Measurements from ENCODE around the gene BLCAP.
"Not testable (repeated sequence)": the region's sequence is repeated elsewhere in the genome, so short reads cannot be mapped to it uniquely, and the experiment has no call there.

The BLCAP gene

GRCh38 chr20:37474386-37474785 is 53.3 kb downstream of the BLCAP start:
- TF ChIP-seq CTCF (IDR thresholded peaks at IDR 0.05; ENCODE audit: extremely low read depth, missing control alignments) = no peak
- DNase-seq (ENCODE audit: low spot score) = no peak

GRCh38 chr20:37473249-37474000 is 54.3 kb downstream of the BLCAP start:
- no peak for TF ChIP-seq CTCF (IDR thresholded peaks at IDR 0.05; ENCODE audit: extremely low read depth, missing control alignments)
- no peak for DNase-seq (ENCODE audit: low spot score)

DNA sequence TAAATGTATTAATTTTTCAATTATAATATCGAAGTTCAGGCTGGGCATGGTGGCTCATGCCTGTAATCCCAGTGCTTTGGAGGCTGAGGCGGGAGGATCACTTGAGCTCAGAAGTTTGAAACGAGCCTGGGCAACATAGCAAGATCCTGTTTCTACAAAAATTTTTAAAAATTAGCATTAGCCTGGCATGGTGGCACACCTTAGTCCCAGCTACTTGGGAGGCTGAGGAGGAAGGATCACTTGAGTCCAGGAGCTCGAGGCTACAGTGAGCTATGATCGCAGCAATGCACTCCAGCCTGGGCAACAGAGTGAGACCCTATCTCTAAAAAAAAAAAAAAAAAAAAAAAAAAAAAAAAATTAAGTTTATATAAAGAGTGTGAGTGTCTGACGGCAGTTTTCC is 55.2 kb downstream of the BLCAP start:
- DNase-seq (ENCODE audit: low spot score) = not testable (repeated sequence)

- no peak for TF ChIP-seq CTCF (IDR thresholded peaks at IDR 0.05; ENCODE audit: extremely low read depth, missing control alignments)
- no peak for DNase-seq (ENCODE audit: low spot score)
These were observed 55.9 kb downstream of the BLCAP start for GRCh38 chr20:37471741-37472235.

DNA sequence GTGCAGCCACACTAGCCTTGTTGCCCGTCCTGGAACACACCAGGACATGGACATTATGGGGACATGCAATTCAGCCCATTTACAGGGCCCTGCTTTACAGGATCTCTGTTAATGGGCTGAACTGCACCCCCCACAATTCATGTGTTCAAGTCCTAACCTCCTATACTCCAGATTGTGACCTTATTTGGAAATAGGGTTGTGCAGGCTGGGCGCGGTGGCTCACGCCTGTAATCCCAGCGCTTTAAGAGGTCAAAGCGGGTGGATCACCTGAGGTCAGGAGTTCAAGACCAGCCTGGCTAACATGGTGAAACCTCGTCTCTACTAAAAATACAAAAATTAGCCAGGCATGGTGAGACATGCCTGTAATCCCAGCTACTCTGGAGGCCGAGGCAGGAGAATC is 57.5 kb downstream of the BLCAP start:
- not testable (repeated sequence) for DNase-seq (ENCODE audit: low spot score)

DNA sequence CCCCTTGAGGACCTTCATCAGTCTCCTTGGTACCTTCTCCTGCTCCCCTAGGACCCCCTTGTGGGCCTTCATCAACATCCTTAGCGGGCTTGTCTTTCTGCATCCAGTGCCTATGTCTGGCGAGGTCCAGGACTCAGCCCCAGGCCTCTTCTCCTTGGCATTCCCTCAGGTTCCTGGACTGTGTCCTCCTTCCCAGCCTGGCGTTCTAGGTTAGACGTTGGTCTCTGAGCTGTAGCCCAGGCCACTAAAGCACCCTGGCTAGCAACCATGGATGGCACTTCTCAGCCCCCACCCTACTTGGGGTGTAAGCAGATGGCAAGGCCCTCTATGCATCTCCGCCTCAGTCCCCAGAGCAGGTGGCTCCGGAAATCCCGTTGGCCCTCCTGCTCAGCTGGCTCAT is 58.1 kb downstream of the BLCAP start:
- no peak for TF ChIP-seq CTCF (IDR thresholded peaks at IDR 0.05; ENCODE audit: extremely low read depth, missing control alignments)
- no peak for DNase-seq (ENCODE audit: low spot score)

DNA sequence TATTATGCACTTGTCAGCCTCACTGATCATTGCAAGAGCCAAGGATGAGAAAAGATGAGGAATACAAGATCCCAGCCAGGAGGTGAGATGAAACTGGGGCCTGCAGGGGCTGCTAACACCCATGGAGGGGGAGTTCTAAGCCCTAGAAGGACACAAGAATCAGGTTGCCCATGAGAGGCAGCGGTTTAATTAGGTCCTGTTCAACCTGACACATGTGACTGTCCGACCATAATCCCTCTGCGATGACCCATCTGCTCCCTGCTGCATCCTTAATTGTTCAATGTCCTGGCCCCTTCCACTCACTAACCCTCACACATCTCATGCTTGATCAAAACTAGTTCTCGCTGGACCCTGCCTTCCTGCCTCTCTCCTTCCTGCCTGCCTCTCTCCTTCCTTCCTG is 58.8 kb downstream of the BLCAP start:
- TF ChIP-seq CTCF (IDR thresholded peaks at IDR 0.05; ENCODE audit: extremely low read depth, missing control alignments) = no peak
- no peak for DNase-seq (ENCODE audit: low spot score)

Measured in GM20000 (cell line).